HG03097 (cell line): ENCODE measurements around the gene INF2.

ENCODE experiments used
- ATAC-seq: cut with Tn5 transposase; IDR thresholded peaks from one replicate; pipeline ENCODE4 v1.9.1; 2021; ENCODE audit not compliant: unreplicated experiment, low FRiP score

INF2 gene

DNA sequence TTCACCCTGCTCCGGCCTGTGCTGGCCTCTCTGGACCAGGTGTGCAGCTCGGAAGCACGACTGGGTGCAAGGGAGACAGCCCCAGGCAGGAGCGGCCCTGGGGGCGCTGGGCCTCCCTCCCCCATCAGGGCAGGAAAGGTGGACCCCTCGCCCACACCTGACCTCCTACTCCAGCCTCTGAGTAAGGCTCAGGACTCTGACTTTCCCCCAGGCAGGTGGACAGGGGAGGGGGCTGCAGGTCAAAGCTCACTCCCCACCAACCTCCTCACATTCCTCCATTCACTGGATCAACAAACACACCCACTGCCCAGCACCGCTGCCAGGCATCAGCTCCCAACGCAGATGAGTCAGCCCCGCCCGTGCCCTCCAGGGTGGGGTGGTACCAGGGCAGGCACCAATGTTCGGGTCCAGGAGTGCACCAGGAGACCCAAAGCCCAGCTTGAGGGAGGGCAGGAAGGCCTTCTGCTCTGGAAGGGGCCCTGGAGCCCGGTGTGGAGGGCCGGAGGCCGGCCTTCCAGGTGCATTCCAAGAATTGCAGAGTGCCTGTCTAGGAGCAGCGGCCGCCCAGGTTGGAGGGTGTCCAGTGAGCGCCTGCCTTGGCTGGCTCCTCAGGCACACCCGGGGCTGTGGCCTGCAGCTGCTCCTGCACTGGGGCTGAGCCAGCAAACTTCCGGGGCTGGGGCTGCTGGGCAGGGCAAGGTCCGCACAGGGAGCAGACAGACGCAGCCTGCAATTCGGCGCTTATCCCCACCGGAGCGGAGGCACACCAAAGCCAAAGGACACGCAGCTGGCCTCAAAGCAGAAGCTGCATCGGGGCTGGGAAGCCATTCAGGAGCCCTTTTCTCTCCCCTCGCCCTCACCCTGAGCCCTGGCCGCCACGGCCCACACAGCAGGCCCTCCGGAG, 1.6 kb upstream of the INF2 start:
- ATAC-seq, result no peak

DNA sequence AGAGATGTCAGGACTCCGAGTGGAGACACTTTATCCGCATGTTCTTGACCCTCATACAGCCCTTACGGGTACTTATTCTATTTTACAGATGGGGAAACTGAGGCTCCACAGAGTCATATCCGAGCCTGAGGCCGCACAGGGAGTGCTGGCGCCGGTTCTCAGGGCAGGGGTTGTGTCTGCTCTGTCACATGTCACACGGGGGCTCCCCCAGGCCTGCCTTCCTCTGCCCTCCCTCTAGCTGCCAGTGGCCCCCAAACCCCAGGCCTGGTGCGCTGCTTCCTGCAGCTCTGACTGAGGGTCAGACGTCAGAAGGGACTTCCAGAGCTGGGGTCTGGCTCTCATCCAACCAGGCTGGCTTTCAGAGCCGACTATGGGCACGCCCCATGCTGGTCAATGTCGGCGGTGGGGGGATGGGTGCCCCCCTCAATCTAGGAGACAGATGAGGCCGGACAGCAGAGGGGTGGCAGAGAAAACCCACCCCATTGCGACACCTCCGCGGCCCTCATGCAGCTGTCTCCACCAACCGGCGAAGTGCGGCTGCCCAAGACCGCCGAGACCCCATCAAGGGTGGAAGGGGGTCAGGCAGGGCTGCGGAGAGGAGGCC, 811 bp upstream of the INF2 start:
- no peak for ATAC-seq

DNA sequence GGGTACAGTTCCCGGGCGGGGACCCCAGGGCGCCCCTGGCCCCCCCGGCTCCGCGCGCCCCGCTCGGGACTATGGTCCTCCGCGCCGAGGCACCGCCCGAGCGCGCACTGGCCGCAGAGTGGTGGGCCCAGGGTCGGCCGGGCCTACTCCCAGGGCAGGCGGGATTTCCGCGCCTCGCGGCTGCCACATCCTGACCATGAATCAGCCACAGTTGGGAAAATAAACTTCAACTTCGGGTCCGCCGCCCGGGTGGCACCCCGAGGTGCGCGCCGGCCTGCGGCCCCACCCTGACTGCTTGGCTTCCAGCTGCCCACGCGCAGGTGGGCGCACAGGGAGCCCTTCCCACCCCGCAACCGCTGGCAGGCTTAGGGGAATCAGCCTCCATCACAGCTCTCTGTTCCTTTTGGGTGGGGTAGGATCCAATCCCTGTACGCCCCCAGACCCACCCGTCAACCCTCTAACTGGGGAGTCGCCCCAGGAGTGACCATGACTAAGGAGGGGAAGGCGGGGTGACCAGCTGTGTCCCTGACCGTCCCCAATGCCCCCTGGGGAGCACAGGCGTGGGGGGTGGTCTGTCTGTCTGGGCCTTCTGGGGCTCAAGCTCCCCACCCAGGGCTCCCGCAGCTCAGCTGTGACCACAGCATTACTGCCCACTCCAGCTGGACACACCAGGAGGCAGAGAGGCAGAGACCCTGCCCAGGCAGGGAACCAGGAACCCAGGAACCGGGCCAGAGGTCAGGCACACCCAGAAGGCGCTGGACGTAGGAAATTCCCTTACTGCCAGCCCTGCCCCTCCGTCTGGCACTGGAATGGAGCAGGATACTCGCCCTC, 678 bp downstream of the INF2 start:
- ATAC-seq, result no peak

DNA sequence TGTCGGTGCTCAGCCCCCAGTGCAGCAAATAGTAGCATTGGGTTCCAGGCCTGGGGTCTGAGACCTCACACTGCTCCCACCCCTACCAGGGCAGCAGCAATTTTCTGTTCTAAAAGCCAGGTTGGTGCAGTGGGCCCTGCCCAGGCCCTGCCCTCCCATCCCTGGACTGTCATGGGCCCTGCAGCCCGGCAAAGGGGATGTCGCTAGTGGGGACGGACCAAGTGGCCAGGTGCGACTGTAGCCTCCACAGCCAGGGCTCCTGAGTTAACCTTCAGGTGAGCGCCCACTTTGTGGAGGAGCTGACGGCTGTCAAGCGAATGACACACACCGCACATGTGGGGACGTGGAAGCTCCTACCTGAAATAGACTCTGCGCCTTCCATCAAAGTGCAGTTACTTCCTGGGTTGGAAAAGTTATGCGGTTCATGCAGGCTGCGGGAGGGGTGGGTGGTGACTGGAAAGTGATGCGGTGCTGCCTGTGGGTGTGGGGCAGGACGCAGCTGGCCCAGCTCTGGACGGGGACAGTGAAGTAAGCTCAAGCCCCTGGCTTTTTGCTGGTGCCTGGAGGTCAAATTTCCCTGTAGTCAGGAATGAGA, 1.5 kb downstream of the INF2 start:
- ATAC-seq, result no peak

DNA sequence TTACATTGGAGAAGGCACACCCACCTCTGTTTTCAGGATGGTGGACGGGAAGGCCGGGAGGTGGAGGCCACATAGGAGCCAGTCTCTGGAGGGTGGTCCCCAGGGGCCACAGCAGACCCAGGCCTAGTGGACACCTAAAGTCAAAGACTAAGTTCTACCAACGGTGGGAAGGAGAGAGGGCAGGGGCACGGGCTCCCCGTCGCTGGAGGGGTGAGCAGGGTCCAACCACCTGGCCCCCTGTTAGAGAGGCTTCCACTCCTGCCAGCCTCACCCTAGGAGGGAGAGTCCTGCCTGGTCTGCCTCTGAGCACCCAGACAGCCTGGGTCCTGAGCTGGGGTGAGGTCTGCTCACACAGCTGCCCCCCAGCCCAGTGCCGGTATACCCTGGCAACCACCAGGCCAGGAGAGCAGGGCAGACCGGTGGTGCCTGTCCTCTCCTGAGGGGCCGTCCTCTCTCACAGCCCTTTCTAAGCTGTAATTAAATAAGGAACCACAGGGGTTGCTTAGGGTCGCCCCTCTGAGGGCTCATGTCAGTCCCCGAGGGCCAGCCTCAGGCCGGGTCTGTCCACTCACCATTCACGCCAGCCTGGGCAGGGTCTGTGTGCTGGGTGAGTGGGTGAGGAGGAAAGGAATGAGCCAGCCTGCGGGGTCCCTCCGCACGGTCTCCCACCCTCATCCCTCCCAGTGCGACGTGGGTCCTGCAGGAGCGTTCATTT, 2.3 kb downstream of the INF2 start:
- ATAC-seq, result no peak

DNA sequence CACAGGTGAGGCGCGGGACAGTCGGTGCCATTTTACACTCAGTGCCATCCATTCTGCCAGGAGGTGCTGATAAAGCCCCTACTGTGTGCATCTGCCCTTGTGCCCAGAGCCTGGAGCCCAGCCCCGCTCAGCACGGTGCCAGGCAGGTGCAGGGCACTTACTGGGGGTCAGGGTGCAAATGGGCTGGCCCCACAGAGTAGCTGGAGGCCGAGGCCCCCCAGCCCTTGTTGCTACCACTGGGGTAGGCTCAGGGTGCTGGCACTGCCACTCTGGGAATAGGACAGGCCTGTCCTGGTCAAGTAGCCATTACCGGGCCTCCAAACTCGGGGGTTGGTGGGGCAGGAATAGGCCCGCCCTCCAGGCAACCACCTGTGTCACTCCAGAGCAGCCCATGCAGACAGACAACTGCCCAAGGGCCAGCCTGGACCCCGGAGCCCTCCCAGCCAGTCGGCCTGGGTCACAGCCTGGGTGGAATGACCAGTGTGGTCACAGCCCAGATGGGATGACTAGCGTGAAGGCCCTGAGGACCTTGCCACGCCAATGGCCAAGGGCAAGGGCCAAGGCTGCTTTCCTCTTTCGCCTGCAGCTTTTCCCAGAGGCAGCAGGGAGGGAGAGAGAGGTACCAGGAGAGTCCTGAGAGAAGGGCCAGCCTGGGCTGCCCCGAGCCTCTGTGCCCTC, 3.0 kb downstream of the INF2 start:
- ATAC-seq, result no peak

DNA sequence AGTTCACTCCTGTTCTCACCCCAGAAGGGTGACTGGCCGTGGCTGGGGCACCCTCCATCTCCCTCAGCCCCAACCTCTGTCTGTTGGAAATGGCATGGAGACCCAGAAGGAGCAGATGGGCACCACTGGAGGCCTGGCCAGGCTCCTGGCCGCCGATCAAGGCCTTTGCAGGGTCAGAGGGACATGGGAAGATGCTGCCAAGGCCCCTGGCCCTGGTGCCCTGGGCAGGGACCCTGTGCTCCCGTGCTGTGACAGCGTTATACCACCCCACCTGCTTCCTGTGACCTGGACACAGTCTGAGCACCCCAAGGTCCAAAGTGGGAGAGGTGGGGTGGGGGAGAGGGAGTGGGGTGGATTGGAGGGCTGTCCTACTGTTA, 3.5 kb downstream of the INF2 start:
- no peak for ATAC-seq

DNA sequence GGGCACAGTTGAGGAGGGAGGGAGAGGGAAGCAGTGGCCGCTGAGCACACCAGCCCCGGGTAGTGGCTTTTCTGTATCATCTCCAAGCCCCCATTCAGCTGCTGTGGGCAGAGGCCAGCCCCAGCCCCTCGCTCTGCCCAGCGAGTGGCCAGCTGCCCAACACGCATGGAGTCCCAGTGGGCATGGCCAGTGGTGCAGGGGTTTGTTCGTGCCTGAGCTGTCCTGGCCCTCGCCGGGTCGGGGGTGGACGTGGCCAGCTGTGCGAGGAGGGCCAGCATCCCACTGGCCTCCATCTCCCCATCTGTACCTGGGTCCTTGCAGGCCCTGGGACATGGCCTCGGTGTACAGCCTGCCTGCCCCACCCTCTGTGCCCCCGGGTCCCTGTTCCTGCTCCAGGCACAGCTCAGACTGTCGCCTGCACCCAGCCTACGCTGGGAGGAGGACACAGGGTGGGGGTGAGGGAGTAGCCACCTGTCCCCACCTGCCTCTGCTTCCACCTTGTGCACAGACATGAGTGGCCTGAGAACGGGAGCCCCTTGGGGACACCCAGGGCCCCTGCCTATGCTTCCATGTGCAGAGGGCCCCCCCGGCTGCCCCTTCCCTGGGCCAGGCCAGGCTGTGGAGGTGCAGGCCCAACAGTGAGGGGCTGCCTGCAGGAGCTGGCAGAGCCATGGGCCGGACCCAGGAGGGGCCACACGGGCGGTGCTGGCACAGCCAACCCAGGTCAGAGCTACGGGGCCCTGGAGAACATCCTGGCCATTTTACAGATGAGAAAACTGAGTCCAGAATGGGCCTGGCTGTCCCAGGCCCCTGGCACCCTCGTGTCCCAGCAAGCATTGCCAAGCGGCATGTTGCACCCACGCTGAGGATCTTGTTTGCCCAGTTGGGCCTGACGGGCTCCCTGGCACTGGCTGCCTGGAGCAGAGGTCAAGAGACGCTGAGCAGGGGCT, 4.3 kb downstream of the INF2 start:
- ATAC-seq, result no peak

DNA sequence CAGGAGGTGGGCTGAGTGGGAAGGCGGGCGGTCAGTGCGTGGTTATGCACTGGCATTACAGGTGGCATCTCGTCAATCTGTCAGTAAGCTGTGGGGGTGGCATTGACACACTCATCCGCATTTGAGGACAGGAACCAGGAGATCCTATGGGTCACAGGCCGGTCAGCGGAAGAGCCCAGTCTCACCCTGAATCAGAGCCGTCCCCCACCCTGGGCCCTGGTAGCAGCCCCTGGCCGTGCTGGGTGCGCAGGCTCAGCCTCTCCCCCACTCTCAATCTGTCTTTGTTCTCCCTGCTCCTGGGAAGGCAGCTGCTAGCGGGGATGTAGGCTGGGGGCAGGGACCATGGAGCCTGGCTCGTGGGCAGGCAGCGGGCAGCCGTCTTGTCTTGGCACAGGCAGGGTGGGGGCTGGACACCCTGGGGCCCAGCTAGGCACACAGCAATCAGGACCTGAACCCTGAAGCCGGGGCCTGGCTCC, 5.1 kb downstream of the INF2 start:
- ATAC-seq, result no peak

DNA sequence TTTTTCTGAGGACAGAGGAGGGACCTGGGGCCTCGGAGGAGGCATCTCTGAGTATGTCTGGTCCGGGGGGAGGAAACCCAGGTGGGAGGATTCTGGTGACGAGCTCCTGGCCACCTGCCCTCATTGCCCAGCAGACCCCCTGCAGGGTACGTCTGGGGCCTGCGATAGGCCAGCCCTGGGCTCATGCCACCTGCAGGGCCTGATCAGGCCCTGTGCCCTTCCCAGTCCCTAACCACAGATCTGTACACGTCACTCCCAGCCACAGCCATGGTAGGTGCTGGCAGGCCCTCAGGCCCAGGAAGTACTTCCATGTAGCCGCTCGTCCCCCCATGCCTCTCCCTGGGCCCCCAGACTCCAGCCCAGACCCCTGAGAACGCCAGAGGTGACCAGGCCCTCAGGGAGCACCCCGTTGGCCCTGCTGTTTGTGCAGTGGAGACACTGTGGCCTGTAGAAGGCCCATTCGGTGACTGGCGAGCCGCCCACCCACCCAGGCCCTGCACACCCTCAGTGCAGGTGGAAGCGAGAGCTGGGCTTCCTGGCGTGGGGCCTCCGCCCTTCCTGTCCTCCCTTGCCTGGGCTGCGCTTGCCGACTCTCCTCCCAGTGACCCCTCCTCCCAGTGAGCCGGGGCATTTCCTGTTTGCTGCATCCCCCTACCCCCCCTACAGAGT, 5.7 kb downstream of the INF2 start:
- ATAC-seq, result no peak

DNA sequence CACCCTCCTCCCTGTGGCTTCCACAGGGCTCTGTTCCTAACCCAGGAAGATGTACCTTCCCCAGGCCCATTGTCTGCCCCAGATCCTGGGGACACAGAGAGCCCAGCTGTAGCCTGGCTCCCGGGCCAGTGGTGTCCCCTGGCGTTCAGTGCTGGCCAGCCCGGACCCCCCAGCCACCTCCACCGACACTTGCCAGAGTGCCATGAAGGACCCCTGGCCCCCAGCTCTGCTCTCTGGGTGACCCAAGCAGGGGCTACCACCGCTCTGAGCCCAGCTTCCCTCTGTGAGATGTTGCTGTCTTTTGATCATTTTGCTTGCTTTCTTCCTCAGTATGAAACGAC, 6.2 kb downstream of the INF2 start:
- no peak for ATAC-seq

DNA sequence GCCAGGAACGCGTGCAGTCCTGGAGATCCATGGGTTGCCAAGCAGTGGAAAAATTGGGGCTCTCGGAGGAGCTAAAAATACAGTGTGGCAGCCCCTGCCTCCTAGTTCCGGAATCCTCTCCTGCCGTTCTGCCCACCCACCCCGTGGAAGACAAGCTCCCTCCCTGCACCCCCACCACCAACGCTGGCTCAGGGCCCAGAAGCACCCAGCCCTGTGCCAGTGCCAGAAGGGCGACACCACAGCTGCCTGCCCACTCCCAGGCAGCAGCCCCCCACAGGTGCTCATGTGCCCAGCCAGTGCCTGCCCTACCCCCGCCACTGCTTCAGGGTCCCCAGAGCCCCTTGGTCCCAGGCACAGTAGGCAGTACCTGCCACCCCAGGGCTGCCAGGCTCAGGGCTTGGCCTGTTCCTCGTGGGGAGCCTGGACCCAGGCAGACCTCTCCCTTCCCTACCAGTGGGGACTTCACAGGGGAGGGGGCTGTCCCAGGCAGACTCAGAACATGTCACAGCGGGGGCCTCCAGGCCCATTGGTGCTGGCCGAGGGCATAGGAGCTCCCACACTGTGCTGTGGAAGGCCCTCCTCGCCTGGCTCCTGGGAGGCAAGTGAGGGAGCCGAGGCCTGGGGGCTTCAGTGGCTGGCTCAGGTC, 7.4 kb downstream of the INF2 start:
- ATAC-seq, result no peak

DNA sequence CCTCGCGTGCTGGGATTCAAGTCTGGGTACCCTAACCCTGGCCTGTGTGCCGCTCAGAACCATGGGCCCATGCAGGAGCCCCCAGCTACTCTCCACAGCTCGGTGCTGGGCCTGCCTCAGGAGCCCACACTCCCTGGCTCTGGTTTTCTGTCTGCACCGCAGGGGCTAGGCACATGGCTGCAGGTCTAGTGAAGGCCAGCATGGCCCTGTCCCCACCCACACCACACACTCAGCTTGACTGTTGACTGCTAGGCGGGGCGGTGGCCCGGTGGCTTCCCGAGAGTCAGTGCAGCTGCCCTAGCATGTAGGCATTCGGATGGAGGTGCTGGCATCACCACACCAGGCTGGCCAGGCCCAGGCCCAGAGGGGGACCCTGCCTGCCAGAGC, 7.9 kb downstream of the INF2 start:
- no peak for ATAC-seq

DNA sequence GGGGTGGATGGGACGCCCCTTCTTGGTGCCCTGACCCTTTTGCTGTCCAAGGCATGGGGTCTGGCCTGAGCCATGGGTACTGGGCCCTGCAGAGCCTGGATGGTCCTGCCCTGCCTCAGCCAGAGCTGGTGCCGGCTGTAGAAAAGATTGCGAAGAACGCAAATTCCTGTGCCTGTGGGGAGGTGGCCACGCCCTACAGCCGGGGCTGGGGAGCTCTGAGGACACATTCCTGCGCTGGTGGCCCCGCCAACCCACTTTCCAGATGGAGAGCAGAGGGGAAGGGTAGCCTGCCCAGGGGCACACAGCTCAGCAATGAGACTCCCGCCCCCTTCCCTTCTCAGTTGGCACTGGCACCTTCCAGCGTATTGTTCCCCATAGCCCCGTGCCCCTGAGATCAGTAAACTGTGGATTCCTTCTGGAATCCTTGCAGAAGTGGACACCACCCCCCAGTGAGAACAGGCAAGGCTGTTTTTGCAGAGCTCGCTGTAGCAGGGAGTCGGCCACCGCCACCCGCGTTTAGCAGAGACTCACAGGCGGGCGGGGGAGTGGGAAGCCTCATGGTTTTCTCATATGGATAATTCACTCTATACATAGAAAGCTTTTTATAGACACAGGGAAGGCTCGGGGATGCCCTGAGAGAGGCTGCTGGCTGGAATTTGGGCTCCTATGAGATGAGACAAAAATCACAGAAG, 8.6 kb downstream of the INF2 start:
- no peak for ATAC-seq

DNA sequence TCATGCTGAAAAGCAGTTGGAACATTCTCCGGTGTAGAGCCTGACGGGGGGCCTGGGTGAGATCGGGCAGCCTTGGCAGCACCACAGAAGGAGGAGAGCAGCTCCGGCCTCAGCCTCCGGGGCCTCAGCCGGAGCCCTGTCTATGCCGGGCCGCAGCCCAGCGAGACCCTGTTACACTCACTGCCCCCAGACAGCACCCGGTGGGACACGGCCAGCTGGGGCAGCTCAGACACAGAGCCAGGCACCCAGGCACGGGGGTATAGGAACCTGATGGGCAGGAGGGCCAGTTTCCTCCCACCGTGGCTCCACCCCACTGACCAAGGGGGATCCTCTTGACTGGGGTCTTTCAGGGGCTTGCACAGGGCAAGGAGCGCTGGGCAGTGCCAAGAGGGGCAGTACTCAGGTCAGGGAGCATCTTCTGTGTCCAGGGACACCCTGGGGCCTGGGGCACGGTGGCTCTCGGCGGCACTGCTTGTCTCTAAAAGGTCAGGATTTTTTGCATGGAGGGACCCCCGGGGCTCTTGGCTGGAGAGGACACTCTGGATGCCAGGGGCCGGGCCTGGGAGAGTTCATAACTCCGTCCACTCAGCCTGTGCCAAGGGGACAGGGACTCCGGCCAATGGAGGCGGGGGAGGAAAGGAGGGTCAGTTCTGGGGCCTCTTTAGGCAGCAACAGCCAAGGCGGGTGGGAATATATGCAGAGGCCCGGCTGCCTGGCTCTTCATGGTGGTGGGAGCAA, 9.4 kb downstream of the INF2 start:
- no peak for ATAC-seq

DNA sequence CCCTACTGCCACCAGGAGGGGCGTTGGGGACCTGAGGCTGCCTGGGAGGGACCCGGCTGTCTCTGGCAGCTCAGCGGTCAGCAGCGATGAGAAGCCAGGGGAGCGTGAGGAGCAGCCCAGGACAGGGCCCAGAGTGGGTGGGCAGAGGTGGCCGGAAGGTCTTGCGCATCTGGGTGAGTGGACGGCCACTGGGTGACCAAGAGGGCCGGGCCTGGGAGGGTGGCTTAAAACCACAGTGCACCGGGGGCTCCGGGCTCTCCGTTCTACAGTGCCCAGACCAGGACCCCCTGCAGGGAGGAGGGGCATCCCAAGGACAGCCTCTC, 10.0 kb downstream of the INF2 start:
- no peak for ATAC-seq

DNA sequence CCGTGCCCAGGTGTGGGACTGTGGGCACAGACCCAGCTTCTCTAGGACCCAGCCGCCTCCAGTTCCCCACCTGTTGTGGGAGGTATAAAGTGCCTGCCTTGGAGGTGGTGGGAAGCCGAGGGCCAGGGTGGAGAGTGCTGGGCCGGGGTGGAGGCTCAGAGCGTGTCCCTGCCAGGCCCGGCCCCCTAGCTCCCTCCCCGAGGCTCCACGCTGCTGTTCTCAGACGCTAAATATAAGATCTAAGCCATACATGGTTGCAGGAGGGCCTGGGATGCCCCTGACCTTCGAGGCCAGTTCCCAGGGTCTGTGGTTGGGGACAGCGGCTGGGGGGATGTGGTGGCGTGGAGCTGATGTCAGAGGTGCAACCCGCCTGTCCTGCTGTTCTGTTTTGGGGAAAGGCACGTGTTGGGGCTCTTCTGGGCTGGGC, 10.8 kb downstream of the INF2 start:
- ATAC-seq, result no peak
